NCI-H1930 (cell line): ENCODE data around the gene CLDN5.

Experiments
- DNase-seq, 2 experiments: peaks; one replicate each; lab custom pipeline; 2025; lab: John Stamatoyannopoulos, UW

The CLDN5 gene

GRCh38 chr22:19524170-19525115 lies at the start of gene CLDN5:
TSS of gene CLDN5 (minus strand) at chr22:19524410. CDS start at chr22:19524255, 155 bp downstream.
- no peak for DNase-seq

- no peak for DNase-seq
These were observed 47.8 kb upstream of the CLDN5 start for GRCh38 chr22:19571995-19572394.

- no peak for DNase-seq
These were observed 47.1 kb upstream of the CLDN5 start for GRCh38 chr22:19571207-19571795.

- no peak for DNase-seq
These were observed 45.8 kb upstream of the CLDN5 start for GRCh38 chr22:19569976-19570375.

GRCh38 chr22:19569276-19569640 lies 45.0 kb upstream of the CLDN5 start:
- no peak for DNase-seq

- no peak for DNase-seq
These were observed 44.4 kb upstream of the CLDN5 start for GRCh38 chr22:19568337-19569275.

- no peak for DNase-seq
These were observed 43.2 kb upstream of the CLDN5 start for GRCh38 chr22:19567157-19568009.

GRCh38 chr22:19566279-19567156 lies 42.3 kb upstream of the CLDN5 start:
- DNase-seq, result no peak

GRCh38 chr22:19565382-19566278 lies 41.4 kb upstream of the CLDN5 start:
- DNase-seq, result no peak

GRCh38 chr22:19559956-19560355 lies 35.7 kb upstream of the CLDN5 start:
- DNase-seq, result no peak

GRCh38 chr22:19559324-19559811 lies 35.2 kb upstream of the CLDN5 start:
- no peak for DNase-seq

GRCh38 chr22:19556963-19557545 lies 32.8 kb upstream of the CLDN5 start:
- DNase-seq, result no peak

- no peak for DNase-seq
These were observed 31.4 kb upstream of the CLDN5 start for GRCh38 chr22:19555651-19556050.

- DNase-seq, result no peak
These were observed 30.7 kb upstream of the CLDN5 start for GRCh38 chr22:19554834-19555404.

- no peak for DNase-seq
These were observed 29.0 kb upstream of the CLDN5 start for GRCh38 chr22:19553201-19553600.

- DNase-seq, result no peak
These were observed 26.2 kb upstream of the CLDN5 start for GRCh38 chr22:19550382-19550781.

- DNase-seq, result no peak
These were observed 25.2 kb upstream of the CLDN5 start for GRCh38 chr22:19549428-19549827.

- no peak for DNase-seq
These were observed 24.8 kb upstream of the CLDN5 start for GRCh38 chr22:19548964-19549363.
